Measurements from ENCODE around the gene COL4A6.

Gene COL4A6

DNA sequence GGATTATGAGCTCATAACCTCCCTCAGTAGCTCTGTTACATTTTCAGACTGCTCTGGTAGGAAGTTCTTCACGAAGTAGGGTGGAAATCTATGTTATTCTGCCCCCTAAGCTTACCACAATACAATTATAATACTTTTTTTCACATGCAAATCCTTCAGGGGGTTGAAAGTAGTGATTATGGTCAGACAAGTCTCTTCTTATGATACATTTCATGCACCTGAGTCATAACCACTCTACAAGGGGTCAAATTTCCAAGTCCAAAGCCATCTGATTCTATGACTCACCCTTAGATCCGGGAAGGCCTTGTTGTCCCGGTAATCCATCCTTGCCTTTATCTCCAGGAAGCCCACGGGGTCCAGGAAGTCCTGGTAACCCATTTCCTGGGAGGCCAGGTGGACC is 251.4 kb downstream of the COL4A6 start:
- Histone ChIP-seq H2AFZ (ENCODE audit: low read length) (no peak overlapping the region), H3K4me1 (ENCODE audit: insufficient read depth, low read length, severe bottlenecking) (no peaks in the 10 kb centered on the region), H3K4me2 (ENCODE audit: low read length) (no peak overlapping the region), H3K79me2 (ENCODE audit: insufficient read depth, low read length) (no peaks in the 10 kb centered on the region), H3F3A (ENCODE audit: insufficient read depth, low read length) (no peaks in the 10 kb centered on the region), H3K4me3 (ENCODE audit: low read depth, low read length, poor library complexity, severe bottlenecking) (no peak overlapping the region), H3K27ac (ENCODE audit: low read depth, low read length, poor library complexity, severe bottlenecking) (no peak overlapping the region), H3K9me2 (ENCODE audit: low read depth, low read length) (no peaks in the 10 kb centered on the region), H3K9me3 (ENCODE audit: low read length) (no peaks in the 10 kb centered on the region), H3K9ac (ENCODE audit: low read length) (no peak overlapping the region), H4K20me1 (ENCODE audit: insufficient read depth, low read length) (no peaks in the 10 kb centered on the region), H3K27me3 (ENCODE audit: insufficient read depth, low read length) (no peaks in the 10 kb centered on the region), H3K36me3 (ENCODE audit: insufficient read depth, low read length) (no peaks in the 10 kb centered on the region)
- TF ChIP-seq, protein P1, sequence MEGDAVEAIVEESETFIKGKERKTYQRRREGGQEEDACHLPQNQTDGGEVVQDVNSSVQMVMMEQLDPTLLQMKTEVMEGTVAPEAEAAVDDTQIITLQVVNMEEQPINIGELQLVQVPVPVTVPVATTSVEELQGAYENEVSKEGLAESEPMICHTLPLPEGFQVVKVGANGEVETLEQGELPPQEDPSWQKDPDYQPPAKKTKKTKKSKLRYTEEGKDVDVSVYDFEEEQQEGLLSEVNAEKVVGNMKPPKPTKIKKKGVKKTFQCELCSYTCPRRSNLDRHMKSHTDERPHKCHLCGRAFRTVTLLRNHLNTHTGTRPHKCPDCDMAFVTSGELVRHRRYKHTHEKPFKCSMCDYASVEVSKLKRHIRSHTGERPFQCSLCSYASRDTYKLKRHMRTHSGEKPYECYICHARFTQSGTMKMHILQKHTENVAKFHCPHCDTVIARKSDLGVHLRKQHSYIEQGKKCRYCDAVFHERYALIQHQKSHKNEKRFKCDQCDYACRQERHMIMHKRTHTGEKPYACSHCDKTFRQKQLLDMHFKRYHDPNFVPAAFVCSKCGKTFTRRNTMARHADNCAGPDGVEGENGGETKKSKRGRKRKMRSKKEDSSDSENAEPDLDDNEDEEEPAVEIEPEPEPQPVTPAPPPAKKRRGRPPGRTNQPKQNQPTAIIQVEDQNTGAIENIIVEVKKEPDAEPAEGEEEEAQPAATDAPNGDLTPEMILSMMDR (IDR thresholded peaks at IDR 0.05; ENCODE audit: low read length), result no peak
- no peak for TF ChIP-seq EZH2 (IDR thresholded peaks at IDR 0.05; ENCODE audit: borderline replicate concordance, low read length)

DNA sequence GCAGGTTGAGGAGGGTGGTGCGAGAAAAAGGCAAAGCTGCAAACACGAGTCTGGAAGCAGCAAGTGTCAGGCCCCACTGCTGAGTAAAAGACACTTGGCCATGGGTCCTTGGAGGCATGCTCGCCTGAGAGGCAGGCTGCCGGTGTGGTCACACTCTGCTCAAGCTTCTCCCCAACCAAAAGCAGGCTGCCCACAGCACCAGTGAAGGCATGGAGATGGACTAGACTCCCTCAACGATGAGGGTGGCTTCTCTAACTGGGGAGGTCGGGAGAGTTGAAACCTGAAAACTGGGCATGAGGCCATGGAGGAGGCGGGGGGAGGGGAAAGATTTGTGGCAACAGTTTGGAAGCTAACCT is 260.1 kb downstream of the COL4A6 start:
- H3K4me1 ChIP-seq (ENCODE audit: insufficient read depth, low read length, severe bottlenecking), result no peaks in the 10 kb centered on the region

DNA sequence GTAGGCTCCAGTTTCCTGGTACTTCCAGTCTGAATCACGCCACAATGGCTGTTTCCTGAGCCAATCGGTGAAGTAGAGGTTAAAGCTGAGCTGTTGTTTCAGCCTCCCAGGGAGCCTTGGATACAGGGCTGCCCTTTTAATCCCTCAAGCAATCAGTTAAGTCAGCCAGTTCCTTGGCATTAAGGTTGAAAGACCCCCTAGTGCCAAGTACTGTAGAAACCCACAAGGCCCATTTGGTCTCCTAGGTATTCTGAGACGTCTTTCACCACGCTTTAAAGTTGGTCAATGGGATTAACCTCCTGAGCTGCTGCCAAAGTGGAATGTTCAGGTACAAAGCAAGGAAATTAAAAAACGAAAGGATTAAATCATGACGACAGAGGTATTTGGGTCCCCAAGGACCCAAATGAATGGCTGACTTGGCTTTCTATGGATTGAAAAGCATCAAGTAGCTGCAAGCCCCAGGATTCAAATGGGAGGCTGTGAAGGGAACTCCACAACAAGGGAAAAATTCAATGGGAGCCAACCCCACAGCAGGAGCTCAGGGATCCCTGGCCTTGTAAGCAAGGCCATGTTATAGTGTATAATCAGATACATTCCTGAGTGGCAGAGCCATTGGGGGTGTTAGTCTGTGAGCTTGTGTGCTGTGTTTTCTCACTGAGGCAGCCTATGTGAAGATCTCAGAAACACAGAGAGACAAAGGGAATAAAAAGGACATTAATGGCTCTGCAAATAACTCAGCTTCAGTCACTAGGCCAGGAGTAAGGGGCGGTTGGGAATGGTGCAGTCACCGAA is 260.7 kb downstream of the COL4A6 start:
- H4K20me1 ChIP-seq (ENCODE audit: insufficient read depth, low read length), result no peaks in the 10 kb centered on the region
- H3K4me3 ChIP-seq (ENCODE audit: low read depth, low read length, poor library complexity, severe bottlenecking), result no peak overlapping the region
- no peak overlapping the region for H3K9ac ChIP-seq (ENCODE audit: low read length)
- no peaks in the 10 kb centered on the region for H3K79me2 ChIP-seq (ENCODE audit: insufficient read depth, low read length)
- no peak overlapping the region for H3K27ac ChIP-seq (ENCODE audit: low read depth, low read length, poor library complexity, severe bottlenecking)
- no peaks in the 10 kb centered on the region for H3K4me1 ChIP-seq (ENCODE audit: insufficient read depth, low read length, severe bottlenecking)
- H2AFZ ChIP-seq (ENCODE audit: low read length), result no peak overlapping the region
- H3K4me2 ChIP-seq (ENCODE audit: low read length), result no peak overlapping the region
- no peaks in the 10 kb centered on the region for H3K36me3 ChIP-seq (ENCODE audit: insufficient read depth, low read length)
- H3K27me3 ChIP-seq (ENCODE audit: insufficient read depth, low read length), result no peaks in the 10 kb centered on the region
- H3K9me3 ChIP-seq (ENCODE audit: low read length), result no peaks in the 10 kb centered on the region
- H3F3A ChIP-seq (ENCODE audit: insufficient read depth, low read length), result no peaks in the 10 kb centered on the region
- no peaks in the 10 kb centered on the region for H3K9me2 ChIP-seq (ENCODE audit: low read depth, low read length)
- no peak for TF ChIP-seq EZH2 (IDR thresholded peaks at IDR 0.05; ENCODE audit: borderline replicate concordance, low read length)
- TF ChIP-seq, protein P1 (IDR thresholded peaks at IDR 0.05; ENCODE audit: low read length), result no peak

More for the DNA sequence above, 260.1 kb downstream of the COL4A6 start:
- no peaks in the 10 kb centered on the region for H4K20me1 ChIP-seq (ENCODE audit: insufficient read depth, low read length)
- H3K9me3 ChIP-seq (ENCODE audit: low read length), result no peaks in the 10 kb centered on the region
- H2AFZ ChIP-seq (ENCODE audit: low read length), result no peak overlapping the region
- no peak overlapping the region for H3K4me3 ChIP-seq (ENCODE audit: low read depth, low read length, poor library complexity, severe bottlenecking)
- no peak overlapping the region for H3K27ac ChIP-seq (ENCODE audit: low read depth, low read length, poor library complexity, severe bottlenecking)
- TF ChIP-seq EZH2 (IDR thresholded peaks at IDR 0.05; ENCODE audit: borderline replicate concordance, low read length), result no peak
- TF ChIP-seq, protein P1 (IDR thresholded peaks at IDR 0.05; ENCODE audit: low read length), result no peak
- no peaks in the 10 kb centered on the region for H3K9me2 ChIP-seq (ENCODE audit: low read depth, low read length)
- H3K36me3 ChIP-seq (ENCODE audit: insufficient read depth, low read length), result no peaks in the 10 kb centered on the region
- H3F3A ChIP-seq (ENCODE audit: insufficient read depth, low read length), result no peaks in the 10 kb centered on the region
- no peaks in the 10 kb centered on the region for H3K79me2 ChIP-seq (ENCODE audit: insufficient read depth, low read length)
- no peaks in the 10 kb centered on the region for H3K27me3 ChIP-seq (ENCODE audit: insufficient read depth, low read length)
- no peak overlapping the region for H3K4me2 ChIP-seq (ENCODE audit: low read length)
- H3K9ac ChIP-seq (ENCODE audit: low read length), result no peak overlapping the region

All from OCI-LY1 (cell line).